ENCODE results near the gene PCGF5. TPM values are rescaled to one million over a fixed set of nuclear protein-coding genes. Genes with fewer than 3 reads are reported as not detected.

The PCGF5 gene
- total RNA-seq, 8 experiments from 2014 or later: 1.5 to 23.1 (median 3.7) TPM

DNA sequence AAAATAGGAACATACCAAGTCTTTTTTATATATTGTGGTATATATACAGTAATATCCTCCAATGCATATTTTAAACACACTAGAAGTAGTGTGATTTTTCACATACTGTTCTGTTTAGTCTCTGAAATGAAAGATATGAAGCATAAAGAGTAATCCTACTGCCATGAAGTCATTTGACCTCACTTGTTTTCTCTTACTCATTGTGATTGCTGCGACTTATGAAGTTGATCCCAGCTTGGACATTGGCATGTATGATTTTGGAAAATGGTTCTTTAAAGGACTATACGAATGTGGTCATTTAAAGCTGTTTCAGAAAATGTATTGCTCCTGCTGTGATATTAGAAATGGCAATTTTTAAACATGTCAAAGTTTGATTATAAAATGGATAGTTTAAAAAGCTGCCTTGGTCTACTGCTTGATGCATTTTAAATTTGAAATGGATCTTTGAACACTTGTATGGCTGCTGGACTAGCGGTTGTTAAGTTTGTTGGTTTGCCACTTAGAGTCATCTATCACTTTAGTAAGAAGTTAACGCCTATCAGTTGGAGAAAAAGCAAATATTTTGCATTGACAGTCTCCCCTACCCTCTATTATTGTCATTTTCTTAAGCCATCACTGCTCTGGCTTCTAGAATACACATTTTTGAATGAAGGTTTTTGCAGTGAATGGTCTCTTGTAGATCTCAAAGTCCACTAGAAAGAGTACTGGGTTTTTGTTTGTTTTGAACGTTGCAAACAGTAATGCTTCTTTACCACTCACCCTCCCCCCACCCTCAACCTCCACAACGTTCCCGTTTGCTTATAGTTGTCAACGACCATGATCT is 881 bp upstream of the PCGF5 start:
- H3K27ac ChIP-seq: no peak overlapping the region
- 15 to 69% (median 38%) methylated on average over 3 to 8 of the region's 8 CpGs for WGBS, 10 experiments
- H3K4me3 ChIP-seq: peak overlapping the region in 2 of 5 donors; percentile 49 to 51
- in situ Hi-C loops (cut with MboI; ENCODE audit: low pct_unique_long_range_greater_than_20kb in 2 of 9, low sequenced_read_pairs in 9 of 9, unreplicated experiment in 9 of 9): no loop called here
- peaks cover 5 to 7% of the 10 kb centered on the region in 2 donors for H3K4me1 ChIP-seq (replicated peaks in 1 of 2)
- ATAC-seq (replicated peaks in 6 of 8): no peak

DNA sequence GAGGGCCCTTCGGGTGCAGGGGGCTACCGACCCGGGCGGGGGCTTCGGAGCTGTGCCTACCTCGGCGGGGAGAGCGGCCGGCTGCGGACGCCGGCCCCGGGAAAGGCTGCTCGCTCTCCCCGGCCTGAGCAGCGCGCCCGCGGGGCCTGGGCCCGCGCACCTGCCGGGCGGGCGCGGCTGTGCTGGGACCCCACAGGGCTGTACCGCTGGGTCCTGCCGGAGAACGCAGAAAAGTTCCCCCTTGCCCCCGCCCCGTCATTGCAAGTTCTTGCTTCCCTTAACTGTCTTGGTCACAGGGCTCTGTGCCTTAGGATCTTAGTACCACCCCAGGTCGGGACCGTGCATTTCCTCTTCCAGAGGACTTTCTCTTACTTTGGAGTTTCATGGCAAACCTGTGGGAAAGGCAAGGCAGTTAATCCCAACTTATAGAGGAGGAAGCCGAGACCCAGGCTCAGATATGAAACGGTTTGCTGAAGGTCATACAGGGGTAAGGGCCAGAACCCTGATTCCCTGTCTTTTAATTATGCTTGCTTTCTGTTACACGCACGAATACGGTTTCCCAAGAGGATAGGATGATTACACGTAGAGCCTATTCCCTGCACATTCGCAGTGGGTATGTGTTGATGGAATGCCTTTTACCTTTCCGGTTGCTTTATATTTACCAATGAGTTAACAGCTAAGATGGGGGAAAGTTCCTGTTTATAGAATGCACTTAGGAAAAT is 652 bp downstream of the PCGF5 start:
- WGBS, 10 experiments: 7 to 58% (median 16%) methylated on average over 3 to 13 of the region's 40 CpGs; no CpG with 5 or more reads in 1 of the 10 experiments
- Histone ChIP-seq H3K4me3 (peak overlapping the region; percentile 49 to 62 (median 51)), H3K4me1 (replicated peaks in 1 of 2) (peaks cover 5 to 7% of the 10 kb centered on the region in 2 donors), H3K27ac (no peak overlapping the region)
- in situ Hi-C loops (cut with MboI; ENCODE audit: low pct_unique_long_range_greater_than_20kb in 2 of 9, low sequenced_read_pairs in 9 of 9, unreplicated experiment in 9 of 9): no loop called here
- ATAC-seq (replicated peaks in 6 of 8): peak; percentile 44 to 61 (median 54)

DNA sequence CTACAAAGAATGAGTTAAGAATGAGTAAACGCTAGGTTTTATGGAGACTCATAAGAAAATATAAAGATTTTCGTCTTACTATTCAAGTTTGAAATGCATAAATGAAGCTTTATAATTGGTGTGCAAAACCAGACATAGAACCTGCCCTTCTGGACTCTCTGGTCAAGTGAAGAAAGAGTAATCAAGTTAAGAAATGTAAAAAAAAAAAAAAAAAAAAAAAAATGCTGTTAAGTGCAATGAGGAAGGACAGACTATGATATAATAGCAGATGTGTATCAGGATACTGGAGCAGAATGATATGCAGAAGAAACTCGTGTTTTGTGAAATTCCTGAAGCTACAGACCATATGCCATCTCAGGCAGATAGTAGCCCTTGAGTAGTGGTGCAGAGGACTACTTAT is 5.6 kb downstream of the PCGF5 start:
- 48 to 92% (median 80%) methylated on average over 2 to 3 of the region's 3 CpGs for WGBS, 10 experiments
- Histone ChIP-seq H3K4me3 (no peak overlapping the region), H3K4me1 (replicated peaks in 1 of 2) (peaks cover 5 to 7% of the 10 kb centered on the region in 2 donors), H3K27ac (no peak overlapping the region)
- ATAC-seq (replicated peaks in 6 of 8): no peak
- in situ Hi-C loops (cut with MboI; ENCODE audit: low pct_unique_long_range_greater_than_20kb in 2 of 9, low sequenced_read_pairs in 9 of 9, unreplicated experiment in 9 of 9): loop anchor here in 5 of 9 experiments (25.0 kb wide), 1 partner anchor 314 kb away; the partner anchor contains the start of gene ANKRD1 (in 5 of the 5)

GRCh38 chr10:91227576-91227975 is 7.1 kb downstream of the PCGF5 start:
- Histone ChIP-seq H3K4me3 (no peak overlapping the region), H3K27ac (no peak overlapping the region), H3K4me1 (replicated peaks in 1 of 2) (no peaks in the 10 kb centered on the region)
- no peak for ATAC-seq (replicated peaks in 6 of 8)
- 0 to 83% (median 30%) methylated on average over 1 of the region's 1 CpG; no CpG with 5 or more reads in 5 of the 10 experiments for WGBS, 10 experiments
- in situ Hi-C loops (cut with MboI; ENCODE audit: low pct_unique_long_range_greater_than_20kb in 2 of 9, low sequenced_read_pairs in 9 of 9, unreplicated experiment in 9 of 9): loop anchor here in 5 of 9 experiments (25.0 kb wide), 1 partner anchor 315 kb away; the partner anchor contains the start of gene ANKRD1 (in 5 of the 5)

GRCh38 chr10:91229683-91230082 is 9.2 kb downstream of the PCGF5 start:
- H3K27ac ChIP-seq: no peak overlapping the region
- in situ Hi-C loops (cut with MboI; ENCODE audit: low pct_unique_long_range_greater_than_20kb in 2 of 9, low sequenced_read_pairs in 9 of 9, unreplicated experiment in 9 of 9): loop anchor here in 5 of 9 experiments (25.0 kb wide), 1 partner anchor 317 kb away; the partner anchor contains the start of gene ANKRD1 (in 5 of the 5)
- 0 to 100% (median 62%) methylated on average over 1 of the region's 1 CpG for WGBS, 10 experiments

GRCh38 chr10:91238191-91238590 is 17.7 kb downstream of the PCGF5 start:
- no peaks in the 10 kb centered on the region for H3K4me1 ChIP-seq (replicated peaks in 1 of 2)
- H3K4me3 ChIP-seq: no peak overlapping the region
- H3K27ac ChIP-seq: no peak overlapping the region
- in situ Hi-C loops (cut with MboI; ENCODE audit: low pct_unique_long_range_greater_than_20kb in 2 of 9, low sequenced_read_pairs in 9 of 9, unreplicated experiment in 9 of 9): loop anchor here in 5 of 9 experiments (25.0 kb wide), 1 partner anchor 326 kb away; the partner anchor contains the start of gene ANKRD1 (in 5 of the 5)
- WGBS, 10 experiments: 24 to 100% (median 51%) methylated on average over 1 of the region's 1 CpG; no CpG with 5 or more reads in 2 of the 10 experiments
- ATAC-seq (replicated peaks in 6 of 8): no peak

More at GRCh38 chr10:91229683-91230082, 9.2 kb downstream of the PCGF5 start:
- H3K4me1 ChIP-seq (replicated peaks in 1 of 2): no peaks in the 10 kb centered on the region
- no peak overlapping the region for H3K4me3 ChIP-seq
- no peak for ATAC-seq (replicated peaks in 6 of 8)

DNA sequence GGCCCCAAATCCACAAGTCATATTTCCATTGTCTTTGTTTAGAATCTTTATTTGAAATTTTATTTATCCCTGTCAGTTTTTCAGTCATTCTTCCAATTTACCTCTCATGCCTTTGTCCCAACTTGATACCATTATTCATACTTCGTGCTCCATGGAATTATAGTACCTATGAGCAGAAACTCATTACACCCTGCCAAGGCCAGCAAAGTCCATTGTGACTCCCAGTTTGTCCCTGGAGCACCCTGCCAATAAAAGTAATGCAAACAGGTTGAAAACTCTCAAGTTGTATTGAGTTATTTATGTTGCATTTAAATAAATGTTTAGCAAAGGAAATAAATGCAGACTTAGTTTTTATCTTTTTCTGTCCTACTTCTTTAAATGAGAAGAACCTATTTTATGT is 19.3 kb downstream of the PCGF5 start:
- in situ Hi-C loops (cut with MboI; ENCODE audit: low pct_unique_long_range_greater_than_20kb in 2 of 9, low sequenced_read_pairs in 9 of 9, unreplicated experiment in 9 of 9): loop anchor here in 6 of 9 experiments (10.0 to 25.0 kb wide), 2 partner anchors 327 to 335 kb away; partner anchors contain the start of gene ANKRD1 (in 5 of the 6)
- Histone ChIP-seq H3K4me3 (no peak overlapping the region), H3K4me1 (replicated peaks in 1 of 2) (no peaks in the 10 kb centered on the region), H3K27ac (no peak overlapping the region)
- WGBS, 10 experiments: 29 to 90% (median 77%) methylated on average over 1 of the region's 1 CpG; no CpG with 5 or more reads in 3 of the 10 experiments
- no peak for ATAC-seq (replicated peaks in 6 of 8)

GRCh38 chr10:91242940-91243339 is 22.5 kb downstream of the PCGF5 start:
- no peaks in the 10 kb centered on the region for H3K4me1 ChIP-seq (replicated peaks in 1 of 2)
- 43 to 100% (median 83%) methylated on average over 1 to 2 of the region's 2 CpGs for WGBS, 10 experiments
- H3K27ac ChIP-seq: no peak overlapping the region
- H3K4me3 ChIP-seq: no peak overlapping the region
- no peak for ATAC-seq (replicated peaks in 6 of 8)
- in situ Hi-C loops (cut with MboI; ENCODE audit: low pct_unique_long_range_greater_than_20kb in 2 of 9, low sequenced_read_pairs in 9 of 9, unreplicated experiment in 9 of 9): loop anchor here in 6 of 9 experiments (10.0 to 25.0 kb wide), 2 partner anchors 331 to 338 kb away; partner anchors contain the start of gene ANKRD1 (in 5 of the 6)

DNA sequence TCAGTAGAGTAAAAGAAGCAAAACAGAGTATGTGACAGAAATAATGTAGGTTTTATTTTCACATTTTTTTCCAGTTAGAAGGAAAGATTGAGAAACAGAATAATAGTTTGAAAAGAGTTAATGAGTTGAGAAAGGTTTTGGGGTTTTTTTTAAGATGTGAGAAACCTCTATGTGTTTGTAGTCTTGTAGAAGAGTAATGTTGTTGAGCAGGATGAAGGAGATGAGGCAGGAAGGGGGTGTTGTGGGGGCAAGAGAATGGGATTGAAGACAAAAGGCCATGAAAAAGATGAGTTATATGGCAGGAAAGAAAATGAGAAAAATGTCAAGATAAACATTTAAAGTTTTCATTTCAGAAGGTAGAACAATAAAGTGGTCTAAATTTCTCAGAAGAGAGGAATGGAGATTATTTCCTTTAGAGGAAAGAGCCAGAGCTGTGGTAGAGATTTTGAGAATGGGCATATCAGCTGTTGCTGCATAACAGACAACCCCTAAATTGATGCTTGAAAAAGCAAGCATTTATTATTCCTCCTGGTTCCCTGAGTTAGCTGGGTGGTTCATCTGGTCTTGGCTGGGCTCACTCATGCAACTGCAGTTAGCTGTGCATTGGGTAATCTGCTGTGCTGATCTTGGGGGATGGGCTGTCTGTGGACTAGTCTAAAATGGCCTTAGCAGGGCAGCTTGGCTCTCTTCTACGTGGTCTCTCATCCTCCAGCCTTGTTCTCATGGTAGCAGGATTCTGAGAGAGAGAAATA is 27.1 kb downstream of the PCGF5 start:
- no peak overlapping the region for H3K27ac ChIP-seq
- WGBS, 10 experiments: 0 to 75% (median 40%) methylated on average over 1 of the region's 1 CpG; no CpG with 5 or more reads in 5 of the 10 experiments
- in situ Hi-C loops (cut with MboI; ENCODE audit: low pct_unique_long_range_greater_than_20kb in 2 of 9, low sequenced_read_pairs in 9 of 9, unreplicated experiment in 9 of 9): loop anchor here in 6 of 9 experiments (10.0 to 25.0 kb wide), 2 partner anchors 335 to 343 kb away; partner anchors contain the start of gene ANKRD1 (in 5 of the 6)
- H3K4me3 ChIP-seq: no peak overlapping the region
- no peaks in the 10 kb centered on the region for H3K4me1 ChIP-seq (replicated peaks in 1 of 2)
- ATAC-seq (replicated peaks in 6 of 8): peak in 1 of 8 experiments; percentile 38

GRCh38 chr10:91249700-91250099 is 29.2 kb downstream of the PCGF5 start:
- in situ Hi-C loops (cut with MboI; ENCODE audit: low pct_unique_long_range_greater_than_20kb in 2 of 9, low sequenced_read_pairs in 9 of 9, unreplicated experiment in 9 of 9): loop anchor here (5.0 to 25.0 kb wide), 3 partner anchors 337 to 345 kb away; partner anchors contain the start of gene ANKRD1 (in 7 of the 9)
- Histone ChIP-seq H3K4me1 (replicated peaks in 1 of 2) (no peaks in the 10 kb centered on the region), H3K4me3 (no peak overlapping the region), H3K27ac (no peak overlapping the region)
- WGBS, 10 experiments: 25 to 100% (median 89%) methylated on average over 1 to 3 of the region's 3 CpGs; no CpG with 5 or more reads in 2 of the 10 experiments
- no peak for ATAC-seq (replicated peaks in 6 of 8)

DNA sequence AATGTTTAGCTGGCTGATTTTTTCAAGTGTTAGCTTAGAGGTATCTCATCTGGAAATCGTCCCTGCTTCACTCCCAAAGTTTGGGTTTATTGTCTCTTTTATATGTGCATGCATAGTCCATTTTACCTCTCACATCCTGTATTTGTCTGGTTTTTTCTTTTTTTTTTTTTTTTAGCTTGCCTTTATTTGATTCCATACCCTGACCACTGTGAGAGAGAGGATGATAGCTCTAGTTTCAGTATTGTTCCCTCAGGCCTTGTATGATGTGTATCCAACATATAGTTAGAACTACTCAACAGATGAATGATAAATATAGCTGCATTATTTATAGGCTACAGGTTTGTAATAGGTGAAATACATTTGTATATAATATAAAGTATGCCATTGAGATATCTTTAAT is 29.9 kb downstream of the PCGF5 start:
- in situ Hi-C loops (cut with MboI; ENCODE audit: low pct_unique_long_range_greater_than_20kb in 2 of 9, low sequenced_read_pairs in 9 of 9, unreplicated experiment in 9 of 9): loop anchor here in 3 of 9 experiments (5.0 to 25.0 kb wide), 2 partner anchors 338 kb away; partner anchors contain the start of gene ANKRD1 (in 2 of the 3)
- Histone ChIP-seq H3K4me1 (replicated peaks in 1 of 2) (no peaks in the 10 kb centered on the region), H3K27ac (no peak overlapping the region), H3K4me3 (no peak overlapping the region)
- ATAC-seq (replicated peaks in 6 of 8): no peak
- WGBS, 10 experiments: 5 to 100% (median 64%) methylated on average over 1 of the region's 1 CpG; no CpG with 5 or more reads in 2 of the 10 experiments

Data from motor neuron (in vitro differentiated cells).